ENCODE data around the gene BUB3.
A peak's percentile ranks its signal among the peaks of the same experiment; 100 is the strongest.

DNA sequence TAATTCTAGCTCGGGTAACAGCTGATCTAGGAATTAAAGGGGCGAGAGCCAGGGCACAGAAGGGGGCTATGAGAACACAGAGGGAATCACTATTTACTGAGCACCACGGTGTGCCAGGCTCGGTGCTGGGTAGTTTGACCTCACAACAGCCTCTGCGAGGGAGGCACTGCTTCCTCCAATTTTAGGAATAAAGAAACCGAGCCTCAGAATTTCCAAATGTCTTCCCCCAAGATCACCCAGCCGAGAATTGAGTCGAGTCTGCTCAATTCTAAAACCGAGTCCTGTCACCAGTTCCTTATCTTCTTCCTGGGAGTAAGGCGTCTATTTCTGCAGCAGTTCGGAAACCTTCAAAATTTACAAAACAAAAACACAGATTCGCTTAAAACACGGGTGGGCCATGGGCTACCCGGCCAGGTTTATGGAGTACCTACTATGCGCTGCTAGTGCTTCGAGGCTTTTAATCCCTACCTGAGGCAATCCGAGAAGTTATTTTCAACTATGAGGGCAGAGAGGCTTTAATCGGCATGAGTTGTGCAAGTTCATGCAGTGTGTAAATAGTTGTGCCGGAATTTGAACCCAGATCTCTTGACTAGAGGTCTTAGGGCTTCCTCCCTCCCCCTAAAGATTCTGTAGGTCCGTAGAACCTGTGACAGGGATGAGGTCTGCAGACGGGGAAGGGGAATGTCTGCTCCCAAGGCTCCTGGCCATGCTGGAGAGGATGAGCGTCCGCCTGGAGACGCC, 7.1 kb upstream of the BUB3 start:
- TF ChIP-seq, protein P1, sequence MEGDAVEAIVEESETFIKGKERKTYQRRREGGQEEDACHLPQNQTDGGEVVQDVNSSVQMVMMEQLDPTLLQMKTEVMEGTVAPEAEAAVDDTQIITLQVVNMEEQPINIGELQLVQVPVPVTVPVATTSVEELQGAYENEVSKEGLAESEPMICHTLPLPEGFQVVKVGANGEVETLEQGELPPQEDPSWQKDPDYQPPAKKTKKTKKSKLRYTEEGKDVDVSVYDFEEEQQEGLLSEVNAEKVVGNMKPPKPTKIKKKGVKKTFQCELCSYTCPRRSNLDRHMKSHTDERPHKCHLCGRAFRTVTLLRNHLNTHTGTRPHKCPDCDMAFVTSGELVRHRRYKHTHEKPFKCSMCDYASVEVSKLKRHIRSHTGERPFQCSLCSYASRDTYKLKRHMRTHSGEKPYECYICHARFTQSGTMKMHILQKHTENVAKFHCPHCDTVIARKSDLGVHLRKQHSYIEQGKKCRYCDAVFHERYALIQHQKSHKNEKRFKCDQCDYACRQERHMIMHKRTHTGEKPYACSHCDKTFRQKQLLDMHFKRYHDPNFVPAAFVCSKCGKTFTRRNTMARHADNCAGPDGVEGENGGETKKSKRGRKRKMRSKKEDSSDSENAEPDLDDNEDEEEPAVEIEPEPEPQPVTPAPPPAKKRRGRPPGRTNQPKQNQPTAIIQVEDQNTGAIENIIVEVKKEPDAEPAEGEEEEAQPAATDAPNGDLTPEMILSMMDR (IDR thresholded peaks at IDR 0.05) = no peak
- TF ChIP-seq EZH2phosphoT487 (IDR thresholded peaks at IDR 0.05) = peak; percentile 17
- no peak for TF ChIP-seq EZH2 (IDR thresholded peaks at IDR 0.05)

Measured in neural progenitor cell (in vitro differentiated cells).